ENCODE measurements around the gene LARP1. TPM values are rescaled to one million over a fixed set of nuclear protein-coding genes. Genes with fewer than 3 reads are reported as not detected.

LARP1 gene
- total RNA-seq, 2 donors from 2014 or later, result 92.4 to 98.1 TPM

DNA sequence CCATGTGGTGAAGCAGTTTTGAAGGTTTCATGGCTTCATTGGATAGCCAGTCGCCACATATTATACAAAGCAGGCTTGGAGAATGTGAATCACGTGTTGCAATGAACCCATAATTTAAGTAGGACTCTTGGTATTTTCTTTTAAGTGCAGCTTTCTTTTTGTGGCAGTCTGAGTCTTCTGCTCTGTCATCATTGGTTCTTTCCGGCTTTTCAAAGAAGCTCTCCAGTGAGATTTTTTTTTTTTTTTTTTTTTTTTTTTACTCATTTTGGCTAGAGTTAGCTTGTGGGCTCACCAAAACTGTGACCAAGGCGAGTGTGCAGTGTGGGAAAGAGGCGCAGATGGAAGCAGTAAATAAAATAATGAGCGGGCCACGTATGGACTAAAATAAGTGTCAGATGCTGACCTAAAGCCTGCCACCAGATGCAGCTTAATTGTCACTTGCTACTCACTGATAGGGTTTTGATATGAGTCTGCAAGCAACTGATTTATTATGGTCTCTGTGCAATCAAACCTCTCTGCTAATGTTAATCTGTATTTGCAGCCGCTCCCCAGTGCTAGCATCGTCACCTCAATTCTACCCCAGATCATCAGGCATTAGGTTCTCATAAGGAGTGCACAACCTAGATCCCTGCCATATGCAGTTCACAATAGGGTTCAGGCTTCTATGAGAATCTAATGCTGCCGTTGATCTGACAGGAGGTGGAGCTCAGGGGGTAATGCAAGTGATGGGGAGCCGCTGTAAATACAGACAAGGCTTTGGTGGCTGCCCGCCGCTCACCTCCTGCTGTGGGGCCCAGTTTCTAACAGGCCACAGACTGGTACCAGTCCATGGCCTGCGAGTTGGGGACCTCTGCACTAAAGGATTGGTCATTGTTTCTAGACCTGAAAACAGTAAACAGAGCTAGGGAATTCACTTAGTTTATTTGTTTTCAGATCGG is 45.5 kb upstream of the LARP1 start:
- H3K4me1 ChIP-seq, result no peaks in the 10 kb centered on the region
- H3K27me3 ChIP-seq, result no peaks in the 10 kb centered on the region
- no peak overlapping the region for H3K27ac ChIP-seq
- H3K4me3 ChIP-seq, result no peak overlapping the region
- no peak for DNase-seq (ENCODE audit: low spot score)
- no peaks in the 10 kb centered on the region for H3K9me3 ChIP-seq
- TF ChIP-seq, protein P1, sequence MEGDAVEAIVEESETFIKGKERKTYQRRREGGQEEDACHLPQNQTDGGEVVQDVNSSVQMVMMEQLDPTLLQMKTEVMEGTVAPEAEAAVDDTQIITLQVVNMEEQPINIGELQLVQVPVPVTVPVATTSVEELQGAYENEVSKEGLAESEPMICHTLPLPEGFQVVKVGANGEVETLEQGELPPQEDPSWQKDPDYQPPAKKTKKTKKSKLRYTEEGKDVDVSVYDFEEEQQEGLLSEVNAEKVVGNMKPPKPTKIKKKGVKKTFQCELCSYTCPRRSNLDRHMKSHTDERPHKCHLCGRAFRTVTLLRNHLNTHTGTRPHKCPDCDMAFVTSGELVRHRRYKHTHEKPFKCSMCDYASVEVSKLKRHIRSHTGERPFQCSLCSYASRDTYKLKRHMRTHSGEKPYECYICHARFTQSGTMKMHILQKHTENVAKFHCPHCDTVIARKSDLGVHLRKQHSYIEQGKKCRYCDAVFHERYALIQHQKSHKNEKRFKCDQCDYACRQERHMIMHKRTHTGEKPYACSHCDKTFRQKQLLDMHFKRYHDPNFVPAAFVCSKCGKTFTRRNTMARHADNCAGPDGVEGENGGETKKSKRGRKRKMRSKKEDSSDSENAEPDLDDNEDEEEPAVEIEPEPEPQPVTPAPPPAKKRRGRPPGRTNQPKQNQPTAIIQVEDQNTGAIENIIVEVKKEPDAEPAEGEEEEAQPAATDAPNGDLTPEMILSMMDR (IDR thresholded peaks at IDR 0.05), result no peak
- no peaks in the 10 kb centered on the region for H3K36me3 ChIP-seq

DNA sequence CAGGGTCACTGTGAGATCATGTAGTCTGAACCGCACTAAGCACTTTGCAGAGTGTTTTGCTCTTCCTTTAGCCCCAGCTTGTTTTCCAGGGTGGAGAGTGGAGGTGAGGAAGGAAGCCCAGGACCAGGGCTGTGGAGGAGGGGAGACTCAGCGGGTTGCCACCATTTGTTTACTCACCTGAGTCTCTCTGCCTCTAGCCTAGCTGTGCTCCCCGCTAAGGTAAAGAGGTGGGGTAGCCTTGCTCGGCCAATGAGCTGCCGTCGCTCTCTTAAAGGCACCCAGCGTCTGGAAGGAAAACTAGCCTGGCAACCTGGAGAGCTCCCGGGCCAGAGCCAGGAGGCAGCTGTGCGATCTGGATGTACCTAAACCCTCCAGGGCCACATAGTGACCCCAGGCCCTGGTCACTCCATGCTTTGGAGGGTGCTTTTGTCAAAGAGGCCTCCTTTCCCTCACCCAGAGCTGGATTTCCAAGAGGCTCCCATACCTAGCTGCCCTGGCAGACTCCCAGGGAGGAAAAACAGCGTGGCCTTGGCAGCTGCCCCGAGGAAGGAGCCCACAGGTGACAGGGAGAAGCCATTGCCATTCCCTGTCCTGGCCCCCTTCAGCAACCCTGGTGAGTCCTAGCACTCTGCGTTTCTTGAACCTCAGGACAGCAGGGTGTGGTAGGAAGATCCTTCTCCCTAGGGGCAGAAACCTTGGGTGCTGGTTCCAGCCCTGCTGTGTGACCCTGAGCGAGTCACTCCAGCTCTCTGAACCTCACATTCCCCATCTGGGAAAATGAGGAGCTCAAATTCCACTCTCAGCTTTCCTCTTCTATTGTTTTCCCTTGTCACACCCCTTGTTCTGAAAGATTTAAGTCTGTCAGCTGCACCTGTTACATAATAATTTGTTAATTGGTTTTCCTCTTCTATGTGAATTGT is 42.4 kb upstream of the LARP1 start:
- Histone ChIP-seq H3K4me1 (no peaks in the 10 kb centered on the region), H3K4me3 (no peak overlapping the region), H3K36me3 (no peaks in the 10 kb centered on the region), H3K9me3 (no peaks in the 10 kb centered on the region), H3K27ac (no peak overlapping the region), H3K27me3 (no peaks in the 10 kb centered on the region)
- TF ChIP-seq, protein P1 (IDR thresholded peaks at IDR 0.05), result no peak
- DNase-seq (ENCODE audit: low spot score), result no peak

DNA sequence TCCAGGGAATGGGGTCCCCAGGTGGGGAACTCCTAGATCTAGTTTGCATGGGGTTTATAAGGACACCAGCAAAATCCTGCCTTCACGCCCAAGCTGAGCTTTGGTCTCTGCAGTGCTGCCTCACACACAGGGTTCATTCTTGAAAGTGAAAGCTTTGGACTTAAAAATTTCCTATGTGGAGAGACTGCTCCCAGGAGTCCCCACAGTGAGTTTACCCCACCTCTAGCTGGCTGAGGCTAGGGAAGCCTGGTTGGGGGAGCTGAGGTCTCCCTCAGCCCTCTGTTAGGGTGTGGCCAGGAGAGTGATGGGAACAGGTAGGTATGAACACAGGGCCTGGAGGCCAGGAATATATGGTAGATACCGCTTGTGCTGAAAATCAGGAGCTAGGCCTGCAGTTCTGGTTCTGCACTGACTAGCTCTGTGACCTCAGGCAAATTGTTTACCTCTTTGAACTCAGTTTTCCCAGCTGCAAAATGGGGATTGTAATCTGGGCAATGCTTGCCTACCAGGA is 41.5 kb upstream of the LARP1 start:
- Histone ChIP-seq H3K27ac (no peak overlapping the region), H3K4me1 (no peaks in the 10 kb centered on the region), H3K9me3 (no peaks in the 10 kb centered on the region), H3K27me3 (no peaks in the 10 kb centered on the region), H3K36me3 (no peaks in the 10 kb centered on the region), H3K4me3 (no peak overlapping the region)
- TF ChIP-seq, protein P1 (IDR thresholded peaks at IDR 0.05), result no peak
- no peak for DNase-seq (ENCODE audit: low spot score)

DNA sequence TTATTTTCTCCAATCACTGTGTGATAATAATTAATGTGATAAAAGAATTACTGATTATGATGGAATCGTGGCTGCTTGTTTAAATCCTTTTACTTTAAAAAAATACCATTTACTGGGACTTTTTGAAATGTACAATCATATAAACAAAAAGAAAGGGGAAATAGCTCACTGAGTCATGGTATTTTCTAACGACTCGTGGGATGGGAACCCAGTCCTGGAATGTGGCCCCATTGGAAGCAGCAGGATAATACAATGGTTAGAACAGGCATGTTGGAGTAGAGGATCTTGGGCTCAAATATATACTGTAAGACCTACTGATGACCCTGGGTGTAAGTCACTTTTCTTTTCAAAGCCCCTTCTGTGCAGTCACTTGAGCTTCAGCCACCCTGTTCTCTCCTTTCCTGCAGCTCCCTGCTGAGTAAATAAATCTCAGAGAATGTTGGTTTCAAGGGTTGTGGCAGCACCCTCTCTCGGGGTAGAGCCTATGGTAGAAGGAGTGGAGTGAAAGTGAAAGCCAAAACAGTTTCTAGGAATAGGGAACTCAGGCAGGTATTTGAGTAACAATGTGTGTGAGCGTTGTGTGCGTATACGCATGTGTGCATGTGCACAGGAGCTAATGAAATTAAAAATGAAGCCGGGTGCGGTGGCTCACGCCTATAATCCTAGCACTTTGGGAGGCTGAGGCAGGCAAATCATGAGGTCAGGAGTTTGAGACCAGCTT is 40.8 kb upstream of the LARP1 start:
- TF ChIP-seq, protein P1 (IDR thresholded peaks at IDR 0.05), result no peak
- Histone ChIP-seq H3K27ac (no peak overlapping the region), H3K9me3 (no peaks in the 10 kb centered on the region), H3K4me3 (no peak overlapping the region), H3K27me3 (no peaks in the 10 kb centered on the region), H3K36me3 (no peaks in the 10 kb centered on the region), H3K4me1 (no peaks in the 10 kb centered on the region)
- no peak for DNase-seq (ENCODE audit: low spot score)

DNA sequence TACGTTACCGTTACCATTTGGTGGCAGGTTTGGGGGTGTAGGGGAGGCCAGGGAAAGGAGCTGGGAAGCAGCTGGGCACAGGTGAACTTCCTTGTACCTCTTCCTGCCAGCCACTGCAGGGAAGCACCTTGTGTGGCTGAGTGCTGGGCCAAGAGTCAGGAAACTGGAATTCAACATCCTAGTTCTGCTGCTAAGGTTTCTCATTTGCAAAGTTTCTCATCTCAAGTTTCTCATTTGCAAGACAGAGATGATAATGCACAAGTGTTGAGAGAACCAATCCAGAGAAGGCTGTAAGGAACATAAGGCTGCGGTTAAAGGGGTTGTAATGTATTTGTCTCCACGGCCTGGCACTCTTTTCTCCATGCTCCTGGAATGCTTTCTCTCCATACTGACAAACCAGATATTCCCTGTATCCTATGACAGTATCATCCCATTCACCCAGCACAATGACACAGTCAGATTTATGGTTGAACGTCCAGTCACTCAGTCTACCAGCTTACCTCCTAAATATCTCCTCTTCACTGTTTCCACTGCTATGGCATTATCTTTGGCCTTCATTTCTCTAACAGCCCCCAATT is 33.6 kb upstream of the LARP1 start:
- TF ChIP-seq, protein P1 (IDR thresholded peaks at IDR 0.05), result no peak
- Histone ChIP-seq H3K27me3 (no peaks in the 10 kb centered on the region), H3K27ac (no peak overlapping the region), H3K4me3 (no peak overlapping the region), H3K36me3 (no peaks in the 10 kb centered on the region), H3K9me3 (no peaks in the 10 kb centered on the region), H3K4me1 (no peaks in the 10 kb centered on the region)
- no peak for DNase-seq (ENCODE audit: low spot score)
